ENCODE data around the gene LHFPL6.

LHFPL6 gene

GRCh38 chr13:39509616-39510315 is 93.2 kb downstream of the LHFPL6 start:
- DNase-seq: no peak

GRCh38 chr13:39506559-39507390 is 96.2 kb downstream of the LHFPL6 start:
- no peak for DNase-seq

DNA sequence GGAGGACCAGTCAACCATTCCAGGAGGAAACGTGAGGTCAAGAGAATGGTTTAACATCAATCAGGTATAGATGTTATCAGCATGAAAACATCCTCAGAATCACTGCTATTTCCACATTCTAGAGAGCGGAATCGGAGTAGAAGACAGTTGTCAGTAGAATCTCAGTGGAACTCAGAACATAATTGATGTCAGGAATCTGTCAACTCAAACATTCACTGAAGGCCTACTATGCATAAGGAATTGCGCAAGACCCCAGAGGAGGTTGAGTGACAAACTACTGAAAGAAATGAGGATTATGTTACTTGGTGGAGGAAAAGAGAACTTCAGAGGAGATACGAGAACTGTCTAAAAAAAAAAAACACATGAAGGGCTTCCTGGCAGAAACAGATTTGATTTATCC is 97.8 kb downstream of the LHFPL6 start:
- no peak for DNase-seq

- DNase-seq: no peak
Observed at GRCh38 chr13:39503048-39503447, 99.9 kb downstream of the LHFPL6 start.

DNA sequence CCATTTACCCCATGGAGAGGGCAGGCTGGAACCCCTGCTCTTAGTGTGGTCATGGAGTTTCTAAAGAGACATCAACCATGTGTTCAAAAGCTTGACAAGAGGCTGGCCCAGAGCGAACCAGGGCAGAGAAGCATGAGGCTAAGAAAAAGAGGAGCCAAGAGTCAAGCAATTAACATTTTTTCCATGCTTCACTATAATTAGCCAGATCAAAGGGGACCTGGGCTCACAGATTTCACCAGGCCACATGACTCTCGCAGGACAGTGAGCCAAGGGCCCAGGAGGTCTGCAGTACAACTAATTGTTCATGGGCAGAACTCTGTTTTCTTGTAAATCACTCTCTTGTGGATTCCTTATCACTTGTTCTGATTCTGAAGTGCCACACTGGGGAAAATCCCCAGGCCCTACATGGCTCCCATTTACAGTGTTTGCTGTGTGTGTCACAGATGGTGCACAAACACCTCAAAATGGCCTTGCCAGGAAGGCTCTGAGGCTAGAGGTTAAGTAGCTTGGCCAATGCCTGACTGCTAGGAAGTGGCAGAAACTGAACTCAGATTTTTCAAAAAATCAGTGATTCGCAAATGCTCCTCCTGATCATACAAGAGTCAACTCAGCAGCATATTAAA is 101.2 kb downstream of the LHFPL6 start:
- no peak for DNase-seq

DNA sequence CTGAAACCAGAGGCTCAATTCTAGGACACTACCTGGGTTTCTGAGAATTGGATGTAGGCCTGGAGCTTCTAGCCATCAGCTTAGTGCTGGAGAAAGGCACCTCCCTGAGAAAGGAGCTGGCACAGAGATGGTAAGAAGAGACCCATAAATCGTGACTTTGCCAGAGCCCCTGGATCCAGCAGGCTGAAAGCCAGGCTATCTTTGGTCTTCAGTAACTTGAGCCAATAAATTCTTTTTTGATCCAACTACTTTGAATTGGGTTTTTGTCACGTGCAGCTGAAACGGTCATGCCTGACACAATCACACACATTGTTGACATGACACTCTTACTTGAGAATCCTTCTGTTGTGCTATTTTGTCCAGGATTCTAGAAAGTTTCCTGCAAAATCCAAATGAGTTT is 103.4 kb downstream of the LHFPL6 start:
- no peak for DNase-seq

DNA sequence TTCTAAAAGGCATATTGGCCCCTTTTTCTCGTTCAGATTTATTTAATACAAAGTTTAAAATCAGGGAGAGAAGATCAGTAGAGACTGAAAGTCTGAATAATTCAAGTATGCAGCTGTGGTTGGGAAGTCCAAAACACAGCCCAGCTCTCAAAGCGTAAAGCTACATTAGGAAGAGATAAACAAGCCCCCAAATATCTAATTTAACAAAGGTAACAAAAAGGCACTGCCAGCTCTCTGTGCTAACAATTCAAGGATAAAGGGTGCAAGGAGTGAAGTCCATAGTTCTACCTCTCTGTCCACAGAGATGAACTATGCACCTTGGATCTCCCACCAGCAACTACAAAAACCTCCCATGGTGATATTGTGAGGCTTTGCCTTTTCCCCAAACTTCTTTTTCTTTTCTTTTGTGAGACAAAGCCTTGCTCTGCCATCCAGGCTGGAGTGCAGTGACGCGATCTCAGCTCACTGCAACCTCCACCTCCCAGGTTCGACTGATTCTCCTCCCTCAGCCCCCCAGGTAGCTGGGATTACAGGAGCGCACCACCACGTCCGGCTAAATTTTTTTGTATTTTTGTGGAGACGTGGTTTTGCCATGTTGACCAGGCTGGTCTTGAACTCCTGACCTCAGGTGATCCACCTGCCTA is 104.4 kb downstream of the LHFPL6 start:
- DNase-seq: no peak

GRCh38 chr13:39496506-39496905 is 106.5 kb downstream of the LHFPL6 start:
- DNase-seq: no peak

DNA sequence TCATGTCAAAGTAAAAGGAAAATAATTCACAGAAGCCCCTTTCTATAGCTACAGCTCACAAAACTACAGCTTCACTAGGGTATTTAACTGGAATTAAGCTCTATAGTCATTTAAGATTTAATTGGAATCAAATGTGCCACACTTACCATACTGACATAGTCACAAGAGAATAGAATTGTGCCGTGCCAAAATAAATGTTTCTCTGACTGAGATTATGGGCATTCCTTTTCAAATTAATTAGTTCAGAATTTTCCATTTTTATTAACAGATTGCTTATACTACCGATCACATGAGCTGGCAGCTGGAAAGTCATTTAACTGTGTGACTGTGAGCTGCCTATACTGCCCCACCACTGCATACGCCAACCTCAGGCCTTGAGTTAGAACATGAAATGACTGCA is 108.4 kb downstream of the LHFPL6 start:
- DNase-seq: no peak

DNA sequence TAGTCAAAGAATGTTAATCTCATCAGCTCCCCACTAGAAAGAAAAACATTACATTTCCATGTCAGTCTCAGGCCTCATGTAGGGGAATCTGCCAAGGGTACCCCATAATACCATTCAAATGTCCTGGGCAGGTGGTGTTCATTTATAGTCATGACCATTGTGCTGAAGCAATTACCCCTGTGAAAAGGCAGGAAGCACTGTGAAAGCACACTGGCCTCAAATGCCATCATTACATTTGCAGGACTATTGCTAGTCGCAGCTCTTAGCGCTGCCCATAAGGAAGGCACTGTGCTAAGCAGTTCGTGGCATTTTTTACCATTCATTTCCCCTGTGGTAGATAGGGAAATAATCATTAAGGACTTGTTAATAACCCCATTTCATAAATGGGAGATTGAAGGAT is 109.0 kb downstream of the LHFPL6 start:
- DNase-seq: no peak

GRCh38 chr13:39490136-39490535 is 112.9 kb downstream of the LHFPL6 start:
- DNase-seq: no peak

DNA sequence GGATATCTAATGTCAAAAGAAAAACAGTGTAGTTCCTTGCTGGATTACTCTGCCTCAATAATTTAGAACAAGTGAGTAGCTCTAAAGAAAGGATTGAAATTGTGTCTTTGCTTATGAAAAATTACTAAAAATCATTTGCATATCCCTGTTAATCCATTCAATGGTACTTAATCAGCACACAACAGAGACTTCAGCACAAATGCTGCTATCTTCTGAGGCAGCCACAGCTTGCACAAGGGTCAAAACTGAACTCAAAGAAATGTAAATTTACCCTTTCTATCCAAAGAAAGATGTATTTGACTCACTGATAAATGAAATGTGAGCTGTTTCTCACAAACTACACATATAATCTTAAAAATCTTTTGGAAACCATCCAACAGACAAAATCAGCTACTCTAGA is 116.2 kb downstream of the LHFPL6 start:
- DNase-seq: no peak

DNA sequence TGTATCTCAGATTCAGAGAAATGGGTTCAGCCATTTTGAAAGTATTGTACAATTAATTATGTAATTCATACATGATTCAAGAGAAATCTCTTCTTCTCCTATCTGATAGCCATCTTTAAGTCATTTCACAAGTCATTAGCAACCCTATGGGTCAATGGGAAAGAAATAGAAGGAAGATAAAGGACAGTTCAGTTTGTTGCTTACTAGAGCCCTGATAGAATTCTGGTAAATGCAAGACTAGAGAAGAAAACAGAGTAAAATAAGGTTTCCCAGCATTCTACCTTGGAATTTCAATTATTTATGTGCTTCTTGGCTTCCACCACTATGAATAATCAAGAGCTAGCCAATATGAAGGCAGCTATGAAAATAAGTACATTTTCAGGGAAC is 117.7 kb downstream of the LHFPL6 start:
- no peak for DNase-seq

GRCh38 chr13:39484506-39485313 is 118.3 kb downstream of the LHFPL6 start:
- no peak for DNase-seq

DNA sequence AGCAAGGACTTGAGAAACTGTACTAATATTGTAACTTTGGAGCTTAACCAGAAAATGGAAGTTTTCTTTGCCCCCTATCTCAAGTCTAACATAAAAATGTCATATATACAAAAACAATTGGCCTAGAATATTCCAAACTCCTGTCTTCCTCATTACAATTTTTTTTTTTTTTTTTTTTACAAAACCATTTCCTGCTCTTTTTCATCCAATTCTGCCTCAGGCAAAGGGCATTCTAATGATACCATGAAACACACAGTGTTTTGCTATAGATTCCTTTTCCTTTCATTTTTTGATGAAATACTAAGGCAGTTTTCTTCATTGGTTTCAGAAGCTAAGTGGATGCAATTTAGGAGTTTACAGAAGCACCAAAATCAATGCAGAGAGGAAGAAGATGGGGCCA is 119.7 kb downstream of the LHFPL6 start:
- DNase-seq: no peak

DNA sequence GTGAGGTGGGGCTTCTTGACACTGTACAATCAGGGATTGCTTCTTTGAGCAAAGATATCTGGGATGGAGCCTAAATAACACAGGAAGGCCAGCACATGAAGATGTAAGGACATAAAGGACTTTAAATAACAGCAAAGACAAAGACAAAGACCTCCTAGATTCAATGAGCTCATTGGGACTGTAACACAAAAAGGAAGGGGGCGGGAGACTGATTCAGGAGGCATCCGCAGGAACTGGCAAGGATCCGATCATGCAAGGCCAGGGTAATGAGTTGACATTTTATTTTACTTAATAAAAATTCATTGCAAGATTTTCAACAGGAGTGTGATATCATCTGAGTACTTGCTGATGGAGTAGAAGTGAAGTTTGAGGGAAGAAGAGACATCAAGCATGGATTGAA is 121.5 kb downstream of the LHFPL6 start:
- DNase-seq: no peak

- no peak for DNase-seq
Observed at GRCh38 chr13:39474600-39474999, 128.4 kb downstream of the LHFPL6 start.

GRCh38 chr13:39469676-39470075 is 133.3 kb downstream of the LHFPL6 start:
- DNase-seq: no peak

DNA sequence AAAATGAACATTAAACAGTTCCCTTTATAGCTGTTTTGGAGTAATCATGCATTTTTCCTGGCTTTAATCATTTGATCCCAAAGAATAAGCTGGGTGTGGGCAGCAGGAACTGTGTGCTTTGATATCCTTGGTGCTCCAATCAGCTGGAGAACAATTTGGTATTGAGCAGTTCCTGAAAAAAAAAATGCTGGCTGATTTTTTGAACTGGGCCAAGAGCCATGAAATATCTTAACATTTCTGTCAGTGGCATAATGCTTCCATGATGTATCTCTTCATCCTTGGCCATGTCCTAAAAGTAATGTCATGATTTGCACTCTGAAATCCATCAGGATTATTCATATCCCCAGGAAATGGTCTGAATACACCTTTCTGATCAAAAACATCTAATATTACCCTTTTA is 134.7 kb downstream of the LHFPL6 start:
- no peak for DNase-seq

- DNase-seq: no peak
Observed at GRCh38 chr13:39463611-39464010, 139.4 kb downstream of the LHFPL6 start.

- DNase-seq: no peak
Observed at GRCh38 chr13:39462906-39463305, 140.1 kb downstream of the LHFPL6 start.

GRCh38 chr13:39462428-39462827 is 140.6 kb downstream of the LHFPL6 start:
- no peak for DNase-seq

Measured in right forelimb (tissue), 1 donor.